SK-N-MC (cell line): ENCODE results near the gene FEZF1.

Source experiments
- DNase-seq: peaks from one replicate; pipeline ENCODE4 v3.0.0-alpha.2; 2011; ENCODE audit warnings: low read depth, low spot score
- H3K27ac ChIP-seq: fragments of 200-600 bp; sonication (generic); 2 replicates; pipeline ENCODE4 v1.5.1; 2016; ENCODE audit warnings: mixed run types
- H3K36me3 ChIP-seq: fragments of 200-600 bp; sonication (generic); 2 replicates; pipeline ENCODE4 v1.6.1; 2017; ENCODE audit warnings: antibody characterized with exemption, low read length, mixed read lengths; ENCODE audit not compliant: insufficient read depth
- H3K4me3 ChIP-seq: fragments of 200-600 bp; sonication (generic); 2 replicates; pipeline ENCODE4 v1.5.1; 2016
- H3K9ac ChIP-seq: fragments of 200-600 bp; sonication (generic); 2 replicates; pipeline ENCODE4 v1.8.0; 2017; ENCODE audit warnings: mixed run types, mixed read lengths; ENCODE audit not compliant: insufficient read length
- H3K9me3 ChIP-seq: fragments of 200-600 bp; sonication (generic); 2 replicates; pipeline ENCODE4 v1.6.1; 2017; ENCODE audit warnings: low read depth, mild to moderate bottlenecking, antibody characterized with exemption, low read length, moderate library complexity, mixed read lengths
- EZH2 ChIP-seq: fragments of 200-600 bp; sonication (generic); IDR thresholded peaks from one replicate; pipeline ENCODE4 v1.6.1; 2017; ENCODE audit warnings: antibody characterized with exemption
- FOXP2 ChIP-seq: optimal IDR thresholded peaks from 2 replicates; pipeline ENCODE3; 2011; ENCODE audit warnings: mild to moderate bottlenecking, moderate library complexity; ENCODE audit not compliant: insufficient read depth; ENCODE audit errors: extremely low read length, control extremely low read depth
- POLR2AphosphoS5 ChIP-seq: IDR thresholded peaks from 2 replicates; pipeline ENCODE4 v1.6.1; 2012; ENCODE audit warnings: mild to moderate bottlenecking, low read depth, low read length, borderline replicate concordance

Gene FEZF1

DNA sequence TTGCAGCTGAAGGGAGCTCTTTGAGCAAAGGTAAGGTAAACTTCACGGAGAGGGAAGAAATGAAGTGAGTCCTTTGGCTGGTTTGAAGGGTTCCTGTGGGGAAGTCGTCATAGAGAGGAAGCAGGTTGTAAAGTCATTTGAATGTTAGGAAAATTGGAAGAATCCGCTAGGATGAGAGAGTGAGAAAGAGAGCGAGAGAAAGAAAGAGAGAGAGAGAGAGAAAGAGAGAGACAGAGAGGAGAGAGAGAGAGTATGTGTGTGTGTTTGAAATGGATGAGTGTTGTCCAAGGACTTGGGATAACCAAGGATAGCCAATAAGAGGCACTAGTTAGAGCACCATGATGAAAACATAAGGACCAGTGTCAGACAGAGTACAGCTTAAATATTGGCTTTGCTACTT lies 43.1 kb downstream of the FEZF1 start:
- no peaks in the 10 kb centered on the region for H3K36me3 ChIP-seq
- no peak overlapping the region for H3K27ac ChIP-seq
- H3K4me3 ChIP-seq: no peak overlapping the region
- H3K9me3 ChIP-seq: no peaks in the 10 kb centered on the region
- no peak for DNase-seq
- H3K9ac ChIP-seq: no peak overlapping the region
- TF ChIP-seq POLR2AphosphoS5 (no peak), FOXP2 (no peak), EZH2 (no peak)

DNA sequence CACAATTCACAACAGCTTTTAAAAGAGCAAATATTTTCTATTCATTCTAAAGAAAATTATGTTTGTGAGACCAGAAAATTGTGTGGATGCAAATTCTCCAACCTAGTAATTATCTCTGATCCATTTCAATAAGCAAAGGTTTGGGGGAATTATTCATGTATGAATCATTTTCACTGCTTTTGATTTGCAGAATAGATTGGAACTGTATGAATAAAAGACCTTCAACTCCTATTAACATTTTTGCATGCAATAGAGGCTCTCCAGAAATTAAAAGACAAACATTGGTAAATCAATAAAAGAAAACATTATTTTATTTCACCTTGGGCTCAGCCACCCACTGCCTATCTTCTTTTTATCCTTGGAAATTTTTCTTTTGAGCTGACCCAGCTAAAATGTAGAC lies 43.5 kb downstream of the FEZF1 start:
- DNase-seq: no peak
- H3K36me3 ChIP-seq: no peaks in the 10 kb centered on the region
- H3K27ac ChIP-seq: no peak overlapping the region
- no peaks in the 10 kb centered on the region for H3K9me3 ChIP-seq
- H3K9ac ChIP-seq: no peak overlapping the region
- TF ChIP-seq POLR2AphosphoS5: no peak
- TF ChIP-seq EZH2: no peak
- H3K4me3 ChIP-seq: no peak overlapping the region

DNA sequence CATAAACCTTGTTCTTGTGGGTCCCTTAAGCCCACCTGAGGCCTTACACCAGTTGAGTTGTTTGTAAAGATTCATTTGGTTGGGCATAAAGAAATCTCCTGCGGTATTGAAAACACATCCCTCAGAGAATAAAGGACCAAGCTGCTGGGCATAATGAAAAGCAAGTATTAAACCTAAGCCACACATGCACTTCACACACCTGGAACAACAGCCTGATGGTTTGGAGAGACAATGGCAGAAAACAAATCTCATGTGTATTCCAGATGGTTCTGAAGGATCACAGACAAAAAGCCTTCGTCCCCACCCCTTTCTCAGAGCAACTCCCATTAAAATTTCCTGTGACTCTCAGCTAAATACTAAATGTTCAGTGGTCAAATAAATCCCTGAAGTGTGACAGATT lies 44.2 kb downstream of the FEZF1 start:
- Histone ChIP-seq H3K9ac (no peak overlapping the region), H3K36me3 (no peaks in the 10 kb centered on the region), H3K27ac (no peak overlapping the region), H3K9me3 (no peaks in the 10 kb centered on the region), H3K4me3 (no peak overlapping the region)
- no peak for DNase-seq
- TF ChIP-seq FOXP2: no peak
- no peak for TF ChIP-seq POLR2AphosphoS5
- no peak for TF ChIP-seq EZH2

DNA sequence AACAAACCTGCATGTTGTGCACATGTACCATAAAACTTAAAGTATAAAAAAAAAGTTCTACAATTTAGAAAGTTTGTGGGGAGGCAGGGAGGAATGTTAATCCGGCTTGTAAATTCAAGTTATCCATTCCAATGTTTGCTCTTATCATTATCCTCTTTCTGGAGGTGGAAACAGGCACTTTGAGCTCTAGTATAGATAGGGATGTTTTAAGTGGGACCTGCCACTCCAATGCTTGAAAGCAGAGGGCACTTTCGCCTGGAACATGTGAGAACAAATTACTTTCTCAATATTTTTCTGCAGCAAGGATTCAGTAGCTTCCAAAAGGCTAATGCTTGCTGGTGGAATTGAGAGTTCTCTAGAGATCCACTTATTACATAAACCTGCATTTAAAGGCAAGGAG lies 45.6 kb downstream of the FEZF1 start:
- no peak overlapping the region for H3K27ac ChIP-seq
- H3K4me3 ChIP-seq: no peak overlapping the region
- no peak overlapping the region for H3K9ac ChIP-seq
- TF ChIP-seq FOXP2 (no peak), EZH2 (no peak), POLR2AphosphoS5 (no peak)
- H3K36me3 ChIP-seq: no peaks in the 10 kb centered on the region
- H3K9me3 ChIP-seq: no peaks in the 10 kb centered on the region
- DNase-seq: no peak

DNA sequence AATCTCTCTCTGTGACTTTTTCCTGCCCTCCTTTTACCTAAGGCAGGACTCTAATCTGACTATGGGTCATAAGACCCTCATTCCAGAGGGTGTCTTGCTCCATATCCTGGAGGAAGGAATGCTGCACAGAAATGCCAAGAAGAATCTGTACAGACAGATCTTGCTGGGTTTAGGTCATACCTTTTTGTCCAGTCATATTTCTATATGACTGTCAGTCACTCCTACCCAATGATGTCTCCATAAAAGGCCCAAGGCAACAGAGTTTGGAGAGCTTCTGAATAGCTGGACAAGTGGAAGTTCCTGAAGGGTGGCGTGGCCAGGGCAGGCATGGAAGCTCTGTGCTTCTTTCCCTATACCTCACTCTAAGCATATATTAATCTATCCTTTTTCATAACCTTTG lies 47.5 kb downstream of the FEZF1 start:
- Histone ChIP-seq H3K27ac (no peak overlapping the region), H3K9ac (no peak overlapping the region), H3K36me3 (no peaks in the 10 kb centered on the region), H3K9me3 (no peaks in the 10 kb centered on the region), H3K4me3 (no peak overlapping the region)
- DNase-seq: no peak
- no peak for TF ChIP-seq FOXP2

DNA sequence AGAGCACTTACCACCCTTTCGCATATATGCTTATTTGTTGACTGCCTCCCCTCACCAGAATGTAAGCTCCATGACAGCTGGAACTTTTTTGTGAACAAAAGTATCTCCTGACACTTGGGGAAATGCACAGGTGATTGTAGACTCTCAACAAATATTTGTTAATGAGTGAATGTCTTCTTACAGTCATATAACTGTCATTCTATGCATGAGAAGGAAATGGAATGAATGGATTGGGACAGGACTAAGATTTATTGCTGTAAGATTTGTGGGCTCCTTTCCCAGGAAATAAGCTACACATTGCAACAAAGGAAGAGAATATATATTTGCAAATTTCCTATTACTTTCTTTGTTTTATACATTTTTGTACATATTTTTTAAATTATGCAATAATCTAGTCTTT lies 48.5 kb downstream of the FEZF1 start:
- no peak overlapping the region for H3K9ac ChIP-seq
- no peaks in the 10 kb centered on the region for H3K36me3 ChIP-seq
- no peak overlapping the region for H3K4me3 ChIP-seq
- H3K9me3 ChIP-seq: no peaks in the 10 kb centered on the region
- peak; percentile 32 for DNase-seq
- no peak overlapping the region for H3K27ac ChIP-seq
- no peak for TF ChIP-seq EZH2
- no peak for TF ChIP-seq FOXP2
- no peak for TF ChIP-seq POLR2AphosphoS5

DNA sequence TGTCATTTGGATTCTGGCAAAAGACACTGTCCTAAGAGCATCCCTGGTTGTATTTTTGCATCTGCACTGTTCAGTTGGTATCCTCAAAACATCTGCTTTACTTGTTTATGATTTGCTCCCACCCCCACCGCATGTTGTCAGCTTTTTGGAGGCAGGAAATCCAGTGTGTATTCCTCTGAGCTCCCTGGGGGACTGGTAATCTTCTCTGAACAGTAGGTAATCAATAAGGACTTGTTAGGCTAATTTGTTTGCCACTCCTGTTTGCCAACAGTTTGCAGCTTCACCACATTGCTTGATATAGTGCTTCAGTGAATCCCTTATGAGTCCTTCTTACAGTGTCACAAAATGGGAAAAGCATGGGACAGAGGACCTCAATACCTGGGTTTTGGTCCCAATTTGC lies 49.1 kb downstream of the FEZF1 start:
- Histone ChIP-seq H3K4me3 (no peak overlapping the region), H3K9ac (no peak overlapping the region), H3K27ac (no peak overlapping the region), H3K9me3 (no peaks in the 10 kb centered on the region), H3K36me3 (no peaks in the 10 kb centered on the region)
- TF ChIP-seq POLR2AphosphoS5: no peak
- no peak for TF ChIP-seq EZH2
- TF ChIP-seq FOXP2: no peak
- DNase-seq: no peak
